GM12878 (cell line): ENCODE measurements around the gene PCYOX1L. TPM values are rescaled to one million over a fixed set of nuclear protein-coding genes. Genes with fewer than 3 reads are reported as not detected.

Experiments used
- ATAC-seq: fragments of 200-7000 bp; cut with Tn5 transposase; 3 replicates; pipeline ENCODE4 v1.9.1; 2020; ENCODE audit warnings: mild to moderate bottlenecking, moderate library complexity
- BruUV-seq: library from RNA; stranded (reverse); fragments of 400-500 nt; replicated peaks from 2 replicates; lab custom pipeline; 2021; lab: Mats Ljungman, UMichigan
- CTCF ChIA-PET: fragments of 300-600 bp; sonication (Branson Sonifier 250); formaldehyde crosslinking; extraction: SDS; loops from one replicate; lab custom pipeline; 2021; ENCODE audit warnings: inconsistent platforms; lab: Yijun Ruan, JAX
- POLR2A ChIA-PET: fragments of 350-600 bp; formaldehyde crosslinking; extraction: SDS; loops from one replicate; lab custom pipeline; 2021; ENCODE audit warnings: inconsistent platforms; lab: Charles Lee
- RAD21 ChIA-PET: fragments of 300-600 bp; sonication (Branson Sonifier 250); formaldehyde crosslinking; loops from one replicate; lab custom pipeline; 2023; ENCODE audit warnings: antibody characterized with exemption; ENCODE audit not compliant: unreplicated experiment; lab: Charles Lee
- SMC1A ChIA-PET: fragments of 300-600 bp; sonication (Branson Sonifier 250); formaldehyde crosslinking; loops from one replicate; lab custom pipeline; 2023; ENCODE audit not compliant: unreplicated experiment, uncharacterized antibody; lab: Charles Lee
- DNase-seq: peaks from one replicate; pipeline ENCODE4 v3.0.0-alpha.2; 2011; ENCODE audit warnings: low read depth, low spot score
- FAIRE-seq: peaks from 3 replicates; lab custom pipeline; 2011; peaks lifted over from hg19 to GRCh38; lab: Jason Lieb, UNC
- H2AFZ ChIP-seq: 2 replicates; pipeline ENCODE4 v1.6.0; 2011; ENCODE audit warnings: low read depth, low read length, control low read depth; ENCODE audit not compliant: control insufficient read depth
- H3K27ac ChIP-seq: 2 replicates; pipeline ENCODE4 v1.5.1; 2011; ENCODE audit warnings: control low read depth; ENCODE audit not compliant: control insufficient read depth, insufficient read depth
- H3K27me3 ChIP-seq, 2 experiments: replicated peaks in 1 of 2; 2 replicates each; pipeline versions ENCODE4 v1.6.0 to v1.6.1; 2011; ENCODE audit warnings: low read length in 1 of 2; ENCODE audit not compliant: control insufficient read depth in 2 of 2, insufficient read depth in 2 of 2
- H3K36me3 ChIP-seq, 2 experiments: 2 replicates each; pipeline ENCODE4 v1.5.1; 2011; ENCODE audit warnings: low read length in 1 of 2; ENCODE audit not compliant: control insufficient read depth in 2 of 2, insufficient read depth in 2 of 2
- H3K4me1 ChIP-seq: 2 replicates; pipeline ENCODE4 v1.6.1; 2011; ENCODE audit warnings: mild to moderate bottlenecking, low read length, moderate library complexity, mixed read lengths; ENCODE audit not compliant: control insufficient read depth, insufficient read depth
- H3K4me2 ChIP-seq: 2 replicates; pipeline ENCODE4 v1.6.0; 2011; ENCODE audit warnings: control low read depth; ENCODE audit not compliant: control insufficient read depth, insufficient read depth
- H3K4me3 ChIP-seq: fragments of 200-600 bp; sonication (generic); 2 replicates; pipeline ENCODE4 v1.5.1; 2016
- H3K79me2 ChIP-seq: 2 replicates; pipeline ENCODE4 v1.6.0; 2011; ENCODE audit warnings: low read length; ENCODE audit not compliant: control insufficient read depth, insufficient read depth
- H3K9ac ChIP-seq: 2 replicates; pipeline ENCODE4 v1.8.0; 2011; ENCODE audit warnings: low read length, control low read depth, mixed read lengths; ENCODE audit not compliant: control insufficient read depth, insufficient read depth
- H3K9me3 ChIP-seq: replicated peaks from 3 replicates; pipeline ENCODE4 v1.5.1; 2011; ENCODE audit warnings: mild to moderate bottlenecking, low read length; ENCODE audit not compliant: control insufficient read depth, insufficient read depth
- H4K20me1 ChIP-seq: 2 replicates; pipeline ENCODE4 v1.6.0; 2011; ENCODE audit not compliant: control insufficient read depth, insufficient read depth
- JUND ChIP-seq: IDR thresholded peaks from 2 replicates; pipeline ENCODE4 v1.6.1; 2012; ENCODE audit warnings: low read depth, mild to moderate bottlenecking, low read length, improper control_type of control experiment, moderate library complexity
- KAT2A ChIP-seq: conservative IDR thresholded peaks from 2 replicates; pipeline ENCODE4 v1.6.1; 2011; ENCODE audit warnings: low read depth, low read length; ENCODE audit not compliant: control insufficient read depth
- SIX5 ChIP-seq: IDR thresholded peaks from 2 replicates; pipeline ENCODE4 v1.6.1; 2011; ENCODE audit warnings: mild to moderate bottlenecking, low read depth, low read length, moderate library complexity; ENCODE audit not compliant: severe bottlenecking
- YY1 ChIP-seq: IDR thresholded peaks from 2 replicates; pipeline ENCODE4 v1.6.1; 2011; ENCODE audit warnings: low read depth, mild to moderate bottlenecking, low read length
- WGBS: methylation state at CpG from one replicate; pipeline ENCODE4 v1.1.6; 2016; ENCODE audit warnings: low lambda C conversion rate; ENCODE audit not compliant: insufficient replicate concordance, insufficient coverage; ENCODE audit errors: missing lambda C conversion rate; 5-methylcytosine and 5-hydroxymethylcytosine counted together
- in situ Hi-C: fragments of 300-500 bp; cut with MboI; formaldehyde crosslinking; loops from 9 replicates; pipeline ENCODE4 v1.14.3; 2018; ENCODE audit warnings: mixed read lengths
- intact Hi-C: fragments of 100-400 bp; cut with micrococcal nuclease; formaldehyde crosslinking; loops from one replicate; pipeline ENCODE4 v1.14.2; 2022; ENCODE audit not compliant: unreplicated experiment
- polyA plus RNA-seq, 11 experiments: library from polyadenylated mRNA; depleted of rRNA in 4 of 11; unstranded in 6 of 11; stranded (reverse) in 5 of 11; fragments of >200 nt; fragmentation: Nextera tagmentation in 4 of 11; fragmentation: Illumina TruSeq in 1 of 11; extraction: Ambion mirVana in 4 of 11; extraction: Trizol in 1 of 11; gene quantifications; 1 replicate in 1 of 11; 2 replicates in 10 of 11; pipeline versions ENCODE4 v1.2.1 to v1.2.3, GENCODE V29; 2011 to 2016; ENCODE audit warnings: inconsistent platforms in 2 of 11, missing spikeins in 2 of 11, low read depth in 1 of 11
- total RNA-seq, 4 experiments: library from RNA; depleted of rRNA in 3 of 4; stranded (reverse); fragments of >200 nt in 3 of 4; fragmentation: Illumina TruSeq in 1 of 4; extraction: Trizol in 1 of 4; gene quantifications; 2 replicates each; pipeline versions ENCODE4 v1.2.1 to v1.2.3, GENCODE V29; 2013 to 2021
- TF ChIP-seq, protein P1 (sequence below): IDR thresholded peaks from 2 replicates; pipeline ENCODE4 v1.6.1; 2012; ENCODE audit warnings: low read depth, low read length, improper control_type of control experiment
- TF ChIP-seq, protein P2 (sequence below): fragments of 150-350 bp; IDR thresholded peaks from 2 replicates; pipeline ENCODE4 v1.6.1; 2016; ENCODE audit warnings: low read depth, low read length
- TF ChIP-seq, protein P3 (sequence below): fragments of 450-650 bp; formaldehyde crosslinking; IDR thresholded peaks from 2 replicates; pipeline ENCODE4 v1.4.0; 2020; ENCODE audit warnings: mild to moderate bottlenecking, moderate library complexity

The PCYOX1L gene
- total and polyA plus RNA-seq, 10 of the 15 experiments (the other 5 are each of a cell fraction or from before 2014, with no cell fraction given), result 2.9 to 17.0 (median 12.9) TPM

DNA sequence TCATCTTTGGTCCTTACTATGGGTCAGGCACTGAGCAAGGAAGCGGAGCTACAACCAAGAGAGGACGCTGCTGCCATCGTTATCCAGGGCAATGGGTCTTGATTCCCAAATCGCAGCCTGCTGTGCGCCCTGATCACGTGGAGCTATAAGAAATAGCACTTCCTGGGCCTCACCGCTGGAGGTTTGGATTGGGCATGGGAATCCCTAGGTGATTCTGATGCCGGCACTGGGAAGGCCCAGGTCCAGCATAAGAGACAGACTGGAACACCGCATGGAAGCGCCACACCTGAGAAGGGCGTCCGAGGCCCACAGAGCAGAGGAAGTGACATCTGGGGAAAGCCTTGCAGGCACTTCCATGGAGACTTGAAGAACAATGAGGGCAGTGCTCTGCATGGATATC is 18.3 kb downstream of the PCYOX1L start:
- no peaks in the 10 kb centered on the region for H3K9me3 ChIP-seq
- no peaks in the 10 kb centered on the region for H4K20me1 ChIP-seq
- ChIA-PET CTCF (interaction anchor here (0.7 to 6.6 kb wide), 7 partner anchors 9 to 242 kb away, joined by 3 to 90 read pairs (median 4); no protein-coding TSS in a partner anchor), RAD21 (no interaction called here), SMC1A (interaction anchor here (0.6 to 1.3 kb wide), 3 partner anchors 59 to 497 kb away, joined by 3 to 4 read pairs (median 3); no protein-coding TSS in a partner anchor), POLR2A (no interaction called here)
- no peaks in the 10 kb centered on the region for H3K36me3 ChIP-seq
- H3K4me1 ChIP-seq, result no peaks in the 10 kb centered on the region
- ATAC-seq, result no peak
- no TSS peak for BruUV-seq
- H3K4me3 ChIP-seq, result no peak overlapping the region
- no peak overlapping the region for H3K4me2 ChIP-seq
- no peaks in the 10 kb centered on the region for H3K79me2 ChIP-seq
- WGBS, result 73% methylated on average over 12 of the region's 12 CpGs
- FAIRE-seq, result no peak
- H3K27me3 ChIP-seq, result peaks cover 0 to 2% of the 10 kb centered on the region in 2 experiments; a peak in 2 of 4 replicates
- TF ChIP-seq KAT2A, result no peak
- TF ChIP-seq, protein P1, sequence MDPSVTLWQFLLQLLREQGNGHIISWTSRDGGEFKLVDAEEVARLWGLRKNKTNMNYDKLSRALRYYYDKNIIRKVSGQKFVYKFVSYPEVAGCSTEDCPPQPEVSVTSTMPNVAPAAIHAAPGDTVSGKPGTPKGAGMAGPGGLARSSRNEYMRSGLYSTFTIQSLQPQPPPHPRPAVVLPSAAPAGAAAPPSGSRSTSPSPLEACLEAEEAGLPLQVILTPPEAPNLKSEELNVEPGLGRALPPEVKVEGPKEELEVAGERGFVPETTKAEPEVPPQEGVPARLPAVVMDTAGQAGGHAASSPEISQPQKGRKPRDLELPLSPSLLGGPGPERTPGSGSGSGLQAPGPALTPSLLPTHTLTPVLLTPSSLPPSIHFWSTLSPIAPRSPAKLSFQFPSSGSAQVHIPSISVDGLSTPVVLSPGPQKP, result no peak
- TF ChIP-seq, protein P2, sequence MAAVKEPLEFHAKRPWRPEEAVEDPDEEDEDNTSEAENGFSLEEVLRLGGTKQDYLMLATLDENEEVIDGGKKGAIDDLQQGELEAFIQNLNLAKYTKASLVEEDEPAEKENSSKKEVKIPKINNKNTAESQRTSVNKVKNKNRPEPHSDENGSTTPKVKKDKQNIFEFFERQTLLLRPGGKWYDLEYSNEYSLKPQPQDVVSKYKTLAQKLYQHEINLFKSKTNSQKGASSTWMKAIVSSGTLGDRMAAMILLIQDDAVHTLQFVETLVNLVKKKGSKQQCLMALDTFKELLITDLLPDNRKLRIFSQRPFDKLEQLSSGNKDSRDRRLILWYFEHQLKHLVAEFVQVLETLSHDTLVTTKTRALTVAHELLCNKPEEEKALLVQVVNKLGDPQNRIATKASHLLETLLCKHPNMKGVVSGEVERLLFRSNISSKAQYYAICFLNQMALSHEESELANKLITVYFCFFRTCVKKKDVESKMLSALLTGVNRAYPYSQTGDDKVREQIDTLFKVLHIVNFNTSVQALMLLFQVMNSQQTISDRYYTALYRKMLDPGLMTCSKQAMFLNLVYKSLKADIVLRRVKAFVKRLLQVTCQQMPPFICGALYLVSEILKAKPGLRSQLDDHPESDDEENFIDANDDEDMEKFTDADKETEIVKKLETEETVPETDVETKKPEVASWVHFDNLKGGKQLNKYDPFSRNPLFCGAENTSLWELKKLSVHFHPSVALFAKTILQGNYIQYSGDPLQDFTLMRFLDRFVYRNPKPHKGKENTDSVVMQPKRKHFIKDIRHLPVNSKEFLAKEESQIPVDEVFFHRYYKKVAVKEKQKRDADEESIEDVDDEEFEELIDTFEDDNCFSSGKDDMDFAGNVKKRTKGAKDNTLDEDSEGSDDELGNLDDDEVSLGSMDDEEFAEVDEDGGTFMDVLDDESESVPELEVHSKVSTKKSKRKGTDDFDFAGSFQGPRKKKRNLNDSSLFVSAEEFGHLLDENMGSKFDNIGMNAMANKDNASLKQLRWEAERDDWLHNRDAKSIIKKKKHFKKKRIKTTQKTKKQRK, result no peak
- no peak for TF ChIP-seq JUND
- TF ChIP-seq, protein P3, sequence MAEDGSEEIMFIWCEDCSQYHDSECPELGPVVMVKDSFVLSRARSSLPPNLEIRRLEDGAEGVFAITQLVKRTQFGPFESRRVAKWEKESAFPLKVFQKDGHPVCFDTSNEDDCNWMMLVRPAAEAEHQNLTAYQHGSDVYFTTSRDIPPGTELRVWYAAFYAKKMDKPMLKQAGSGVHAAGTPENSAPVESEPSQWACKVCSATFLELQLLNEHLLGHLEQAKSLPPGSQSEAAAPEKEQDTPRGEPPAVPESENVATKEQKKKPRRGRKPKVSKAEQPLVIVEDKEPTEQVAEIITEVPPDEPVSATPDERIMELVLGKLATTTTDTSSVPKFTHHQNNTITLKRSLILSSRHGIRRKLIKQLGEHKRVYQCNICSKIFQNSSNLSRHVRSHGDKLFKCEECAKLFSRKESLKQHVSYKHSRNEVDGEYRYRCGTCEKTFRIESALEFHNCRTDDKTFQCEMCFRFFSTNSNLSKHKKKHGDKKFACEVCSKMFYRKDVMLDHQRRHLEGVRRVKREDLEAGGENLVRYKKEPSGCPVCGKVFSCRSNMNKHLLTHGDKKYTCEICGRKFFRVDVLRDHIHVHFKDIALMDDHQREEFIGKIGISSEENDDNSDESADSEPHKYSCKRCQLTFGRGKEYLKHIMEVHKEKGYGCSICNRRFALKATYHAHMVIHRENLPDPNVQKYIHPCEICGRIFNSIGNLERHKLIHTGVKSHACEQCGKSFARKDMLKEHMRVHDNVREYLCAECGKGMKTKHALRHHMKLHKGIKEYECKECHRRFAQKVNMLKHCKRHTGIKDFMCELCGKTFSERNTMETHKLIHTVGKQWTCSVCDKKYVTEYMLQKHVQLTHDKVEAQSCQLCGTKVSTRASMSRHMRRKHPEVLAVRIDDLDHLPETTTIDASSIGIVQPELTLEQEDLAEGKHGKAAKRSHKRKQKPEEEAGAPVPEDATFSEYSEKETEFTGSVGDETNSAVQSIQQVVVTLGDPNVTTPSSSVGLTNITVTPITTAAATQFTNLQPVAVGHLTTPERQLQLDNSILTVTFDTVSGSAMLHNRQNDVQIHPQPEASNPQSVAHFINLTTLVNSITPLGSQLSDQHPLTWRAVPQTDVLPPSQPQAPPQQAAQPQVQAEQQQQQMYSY (CRISPR knock-in tag), result no peak
- TF ChIP-seq YY1, result no peak
- TF ChIP-seq SIX5, result no peak
- TF ChIP-seq, all 136 proteins: peak for 0
- Histone ChIP-seq H2AFZ (no peak overlapping the region), H3K27ac (no peak overlapping the region), H3K9ac (no peak overlapping the region)
- DNase-seq, result no peak
- intact Hi-C loops, result no loop called here
- in situ Hi-C loops, result no loop called here
